B cell (primary cell): ENCODE results near the gene ARHGAP26. TPM values are rescaled to one million over a fixed set of nuclear protein-coding genes. Genes with fewer than 3 reads are reported as not detected.

ENCODE experiments used
- ATAC-seq: fragments of 200-7000 bp; cut with Tn5 transposase; one replicate; pipeline ENCODE4 v1.10.0; 2021; ENCODE audit warnings: low read depth, mild to moderate bottlenecking, moderate number of reproducible peaks, moderate library complexity
- CTCF ChIA-PET: fragments of 350-600 bp; sonication (Branson Sonifier 250); formaldehyde crosslinking; loops from one replicate; lab custom pipeline; 2021; ENCODE audit warnings: antibody characterized with exemption, inconsistent platforms; lab: Charles Lee
- POLR2A ChIA-PET: fragments of 350-600 bp; sonication (Branson Sonifier 250); formaldehyde crosslinking; loops from one replicate; lab custom pipeline; 2021; ENCODE audit warnings: antibody characterized with exemption; lab: Charles Lee
- DNase-seq: peaks from one replicate; pipeline ENCODE4 v3.0.0; 2013
- H2AFZ ChIP-seq: 2 replicates; pipeline ENCODE4 v1.6.1; 2012; ENCODE audit warnings: mild to moderate bottlenecking, low read depth, low read length; ENCODE audit not compliant: insufficient read depth, poor library complexity, severe bottlenecking
- H3K27ac ChIP-seq, 2 donors: 1 replicate in 1 of 2; 2 replicates in 1 of 2; pipeline ENCODE4 v1.5.1; 2012 to 2013; ENCODE audit warnings: low read length in 2 of 2, mild to moderate bottlenecking in 2 of 2, moderate library complexity in 1 of 2
- H3K27me3 ChIP-seq, 4 experiments: fragments of 200-600 bp in 1 of 4; sonication (generic) in 1 of 4; replicated peaks in 1 of 4; 1 replicate in 2 of 4; 2 replicates in 2 of 4; pipeline versions ENCODE4 v1.6.1 to v1.7.0; 2013 to 2016; ENCODE audit warnings: low read length in 3 of 4, mild to moderate bottlenecking in 2 of 4, mixed read lengths in 1 of 4, moderate library complexity in 1 of 4; ENCODE audit not compliant: insufficient read depth in 4 of 4, control insufficient read depth in 3 of 4; ENCODE audit errors: control extremely low read depth in 1 of 4
- H3K36me3 ChIP-seq, 2 experiments: replicated peaks in 1 of 2; 1 replicate in 1 of 2; 2 replicates in 1 of 2; pipeline versions ENCODE4 v1.6.1 to v1.7.1; 2013; ENCODE audit warnings: low read length in 1 of 2; ENCODE audit not compliant: insufficient read depth in 2 of 2, control insufficient read depth in 1 of 2; ENCODE audit errors: control extremely low read depth in 1 of 2, extremely low read depth in 1 of 2
- H3K4me1 ChIP-seq, 2 donors: fragments of 200-600 bp in 1 of 2; sonication (generic) in 1 of 2; 1 replicate in 1 of 2; 2 replicates in 1 of 2; pipeline versions ENCODE4 v1.5.1 to v1.6.1; 2013 to 2017; ENCODE audit warnings: low read length in 2 of 2; ENCODE audit not compliant: control insufficient read depth in 2 of 2, insufficient read depth in 2 of 2
- H3K4me2 ChIP-seq: replicated peaks from 2 replicates; pipeline ENCODE3; 2012; ENCODE audit warnings: mild to moderate bottlenecking, low read depth, low read length; ENCODE audit not compliant: poor library complexity, severe bottlenecking
- H3K4me3 ChIP-seq, 5 experiments: fragments of 200-600 bp in 1 of 5; sonication (generic) in 1 of 5; 1 replicate in 3 of 5; 2 replicates in 2 of 5; pipeline versions ENCODE4 v1.5.1 to v1.7.0; 2011 to 2016; ENCODE audit warnings: low read length in 4 of 5, mild to moderate bottlenecking in 4 of 5, low read depth in 2 of 5, control low read depth in 1 of 5, moderate library complexity in 1 of 5; ENCODE audit not compliant: insufficient read depth in 1 of 5; ENCODE audit errors: control extremely low read depth in 1 of 5, extremely low read depth in 1 of 5
- H3K79me2 ChIP-seq: fragments of 200-600 bp; sonication (generic); one replicate; pipeline ENCODE4 v1.6.0; 2016; ENCODE audit warnings: low read length; ENCODE audit not compliant: control insufficient read depth, insufficient read depth
- H3K9ac ChIP-seq: fragments of 200-600 bp; sonication (generic); 2 replicates; pipeline ENCODE4 v1.6.1; 2017; ENCODE audit warnings: mild to moderate bottlenecking, low read length, moderate library complexity
- H3K9me3 ChIP-seq, 3 donors: one replicate each; pipeline versions ENCODE4 v1.6.1 to v1.7.1; 2013; ENCODE audit warnings: low read length in 2 of 3; ENCODE audit not compliant: control insufficient read depth in 2 of 3, insufficient read depth in 1 of 3; ENCODE audit errors: control extremely low read depth in 1 of 3
- H4K20me1 ChIP-seq: 2 replicates; pipeline ENCODE4 v1.6.0; 2012; ENCODE audit warnings: mild to moderate bottlenecking, low read length; ENCODE audit not compliant: insufficient read depth, control insufficient read depth, poor library complexity, severe bottlenecking
- H3K27ac Mint-ChIP-seq: one replicate; pipeline ENCODE4 v1.8.0; 2021; ENCODE audit warnings: mixed read lengths
- H3K27me3 Mint-ChIP-seq: one replicate; pipeline ENCODE4 v1.8.0; 2021; ENCODE audit warnings: mixed read lengths
- H3K4me1 Mint-ChIP-seq: one replicate; pipeline ENCODE4 v1.8.0; 2021; ENCODE audit warnings: mixed read lengths
- H3K4me3 Mint-ChIP-seq: one replicate; pipeline ENCODE4 v1.8.0; 2021; ENCODE audit warnings: mixed read lengths
- H3K9me3 Mint-ChIP-seq: one replicate; pipeline ENCODE4 v1.8.0; 2022; ENCODE audit warnings: mixed read lengths; ENCODE audit not compliant: insufficient read depth
- CTCF ChIP-seq: fragments of 200-600 bp; IDR thresholded peaks from one replicate; pipeline ENCODE4 v1.8.0; 2022; ENCODE audit warnings: antibody characterized with exemption, mild to moderate bottlenecking
- EZH2 ChIP-seq: IDR thresholded peaks from 2 replicates; pipeline ENCODE4 v1.6.1; 2012; ENCODE audit warnings: borderline replicate concordance, low read depth, mild to moderate bottlenecking, moderate library complexity, low read length; ENCODE audit not compliant: insufficient read depth, poor library complexity, severe bottlenecking
- WGBS: methylation state at CpG from one replicate; pipeline ENCODE4 v1.1.5; 2013; ENCODE audit warnings: missing lambda C conversion rate; ENCODE audit not compliant: insufficient coverage; 5-methylcytosine and 5-hydroxymethylcytosine counted together
- intact Hi-C: fragments of 100-400 bp; cut with micrococcal nuclease; formaldehyde crosslinking; loops from one replicate; pipeline ENCODE4 v1.10.0; 2022
- polyA plus RNA-seq: library from polyadenylated mRNA; depleted of rRNA; stranded (reverse); fragments of >200 nt; gene quantifications from 2 replicates; pipeline ENCODE4 v1.2.3, GENCODE V29; 2012
- total RNA-seq, 2 donors: library from RNA; stranded (reverse); fragments of 120-200 nt in 1 of 2; gene quantifications; 1 replicate in 1 of 2; 2 replicates in 1 of 2; pipeline versions ENCODE4 v1.2.3 to v1.2.4, GENCODE V29; 2013 to 2022

ARHGAP26 gene
- total and polyA plus RNA-seq, 2 donors (not counting 1 experiment from before 2014, with no cell fraction given) = 1.8 to 22.5 TPM

DNA sequence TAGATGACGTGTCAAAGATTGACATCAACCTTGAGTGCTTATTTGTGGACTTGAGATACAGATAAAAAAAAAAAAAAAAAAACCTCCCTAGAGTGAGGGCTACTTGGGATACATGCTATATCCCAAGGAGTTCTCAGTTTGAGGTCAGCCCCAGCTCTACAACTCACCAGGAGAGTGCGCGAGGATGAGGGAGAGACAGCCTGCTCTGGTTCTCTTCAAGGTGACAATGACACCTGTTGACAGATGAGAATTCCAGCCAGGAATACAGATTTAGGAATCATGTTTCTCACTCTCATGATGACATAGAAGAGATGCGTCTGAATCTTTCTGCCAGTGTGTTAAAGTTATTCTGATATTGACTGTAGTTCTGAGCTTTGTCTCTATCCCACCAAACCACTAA is 24.9 kb upstream of the ARHGAP26 start:
- Histone ChIP-seq H3K4me1 (no peaks in the 10 kb centered on the region), H3K9ac (no peak overlapping the region), H3K27ac (no peak overlapping the region), H2AFZ (no peak overlapping the region), H4K20me1 (no peaks in the 10 kb centered on the region), H3K36me3 (no peaks in the 10 kb centered on the region), H3K27me3 (peaks cover 0 to 5% (median 0%) of the 10 kb centered on the region in 4 experiments), H3K79me2 (no peaks in the 10 kb centered on the region), H3K9me3 (no peaks in the 10 kb centered on the region), H3K4me3 (no peak overlapping the region), H3K4me2 (no peak overlapping the region)
- intact Hi-C loops = no loop called here
- CTCF ChIA-PET = interaction anchor here (0.7 to 16.4 kb wide), 4 partner anchors 9 to 164 kb away, joined by 3 to 616 read pairs (median 174); no protein-coding TSS in a partner anchor
- no peak overlapping the region for H3K4me3 Mint-ChIP-seq
- H3K27ac Mint-ChIP-seq = no peak overlapping the region
- no peak for DNase-seq
- POLR2A ChIA-PET = no interaction called here
- ATAC-seq = no peak
- no peaks in the 10 kb centered on the region for H3K4me1 Mint-ChIP-seq
- H3K9me3 Mint-ChIP-seq = no peaks in the 10 kb centered on the region
- WGBS = 93% methylated on average over 2 of the region's 4 CpGs
- no peak for TF ChIP-seq CTCF
- TF ChIP-seq EZH2 = no peak
- H3K27me3 Mint-ChIP-seq = peaks cover 19% of the 10 kb centered on the region

- ATAC-seq (no peak), DNase-seq (no peak)
- Histone ChIP-seq H3K4me2 (no peak overlapping the region), H3K4me1 (no peaks in the 10 kb centered on the region), H3K79me2 (no peaks in the 10 kb centered on the region), H3K27ac (no peak overlapping the region), H3K9me3 (no peaks in the 10 kb centered on the region), H3K36me3 (no peaks in the 10 kb centered on the region), H2AFZ (no peak overlapping the region), H3K9ac (no peak overlapping the region), H4K20me1 (no peaks in the 10 kb centered on the region), H3K27me3 (peaks cover 0 to 5% (median 0%) of the 10 kb centered on the region in 4 experiments), H3K4me3 (no peak overlapping the region)
- WGBS = 83% methylated on average over 2 of the region's 4 CpGs
- POLR2A ChIA-PET = interaction anchor here (0.7 to 0.8 kb wide), 2 partner anchors 9 to 31 kb away, joined by 3 to 5 read pairs; no protein-coding TSS in a partner anchor
- TF ChIP-seq CTCF = no peak
- TF ChIP-seq EZH2 = no peak
- Mint-ChIP-seq H3K4me3 (no peak overlapping the region), H3K27ac (no peak overlapping the region), H3K4me1 (no peaks in the 10 kb centered on the region), H3K27me3 (peaks cover 19% of the 10 kb centered on the region), H3K9me3 (no peaks in the 10 kb centered on the region)
- CTCF ChIA-PET = interaction anchor here (1.3 to 16.4 kb wide), 14 partner anchors 10 to 475 kb away, joined by 3 to 616 read pairs (median 24); partner anchors contain the start of gene ARHGAP26
- intact Hi-C loops = no loop called here
These were observed 23.4 kb upstream of the ARHGAP26 start for GRCh38 chr5:142746532-142747433.
